Measurements from ENCODE around the gene PHIP.

DNA sequence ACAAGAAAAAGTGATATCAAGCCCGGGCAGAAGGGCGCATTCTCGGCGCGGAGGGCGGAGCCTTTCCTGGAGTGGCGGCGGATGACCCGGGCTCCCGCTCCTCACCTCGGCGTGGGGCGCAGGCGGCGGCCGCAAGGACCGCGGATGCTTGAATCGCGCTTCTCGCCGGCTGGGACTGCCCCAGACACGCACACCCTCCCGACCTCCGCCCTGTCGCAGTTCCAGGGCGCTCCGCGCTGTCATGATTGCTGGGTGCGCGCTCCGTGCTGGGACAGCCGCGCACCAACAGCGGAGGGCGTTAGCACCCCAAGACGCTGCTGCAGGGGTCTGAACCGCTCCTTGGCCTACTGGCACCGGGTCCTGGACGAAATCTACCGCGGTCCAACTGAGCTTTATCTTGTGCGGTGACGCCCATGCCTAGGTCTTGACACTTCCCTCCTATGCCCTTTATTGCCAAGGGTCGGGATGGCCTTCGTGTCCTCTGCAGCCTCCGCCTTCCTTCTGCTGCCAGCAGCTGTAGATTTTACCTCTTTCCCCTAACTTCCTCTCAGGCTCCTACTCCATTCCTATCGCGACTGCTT lies 167.4 kb downstream of the PHIP start:
- TF ChIP-seq, protein P1, sequence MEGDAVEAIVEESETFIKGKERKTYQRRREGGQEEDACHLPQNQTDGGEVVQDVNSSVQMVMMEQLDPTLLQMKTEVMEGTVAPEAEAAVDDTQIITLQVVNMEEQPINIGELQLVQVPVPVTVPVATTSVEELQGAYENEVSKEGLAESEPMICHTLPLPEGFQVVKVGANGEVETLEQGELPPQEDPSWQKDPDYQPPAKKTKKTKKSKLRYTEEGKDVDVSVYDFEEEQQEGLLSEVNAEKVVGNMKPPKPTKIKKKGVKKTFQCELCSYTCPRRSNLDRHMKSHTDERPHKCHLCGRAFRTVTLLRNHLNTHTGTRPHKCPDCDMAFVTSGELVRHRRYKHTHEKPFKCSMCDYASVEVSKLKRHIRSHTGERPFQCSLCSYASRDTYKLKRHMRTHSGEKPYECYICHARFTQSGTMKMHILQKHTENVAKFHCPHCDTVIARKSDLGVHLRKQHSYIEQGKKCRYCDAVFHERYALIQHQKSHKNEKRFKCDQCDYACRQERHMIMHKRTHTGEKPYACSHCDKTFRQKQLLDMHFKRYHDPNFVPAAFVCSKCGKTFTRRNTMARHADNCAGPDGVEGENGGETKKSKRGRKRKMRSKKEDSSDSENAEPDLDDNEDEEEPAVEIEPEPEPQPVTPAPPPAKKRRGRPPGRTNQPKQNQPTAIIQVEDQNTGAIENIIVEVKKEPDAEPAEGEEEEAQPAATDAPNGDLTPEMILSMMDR (IDR thresholded peaks at IDR 0.05), result no peak
- TF ChIP-seq EP300 (IDR thresholded peaks at IDR 0.05), result no peak

All from gastroesophageal sphincter (tissue), 3 donors.